NK-92 treated with Interleukin-12 subunit alpha and Interleukin-12 subunit beta, amount 100 ng/mL, for 24 hours (cell line): ENCODE measurements around the gene UGT1A8.

Experiments
- DNase-seq: peaks from one replicate; lab custom pipeline; 2025; lab: John Stamatoyannopoulos, UW

The UGT1A8 gene

DNA sequence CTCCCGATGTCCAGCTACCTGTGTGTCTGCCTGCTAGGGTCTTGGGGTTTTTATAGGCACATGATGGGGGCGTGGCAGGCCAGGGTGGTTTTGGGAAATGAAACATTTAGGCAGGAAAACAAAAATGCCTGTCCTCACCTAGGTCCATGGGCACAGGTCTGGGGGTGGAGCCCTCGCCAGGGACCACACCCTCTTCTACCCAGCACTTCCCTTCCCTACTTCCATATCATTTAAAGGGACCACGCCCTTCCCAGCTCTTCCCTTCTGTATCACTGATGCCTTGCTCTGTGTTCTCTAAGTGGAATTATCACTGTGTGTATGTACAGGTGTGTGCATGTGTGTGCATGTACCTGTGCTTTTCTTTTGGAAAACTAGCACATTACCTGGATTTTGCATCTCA is 149.0 kb downstream of the UGT1A8 start:
- DNase-seq = no peak

DNA sequence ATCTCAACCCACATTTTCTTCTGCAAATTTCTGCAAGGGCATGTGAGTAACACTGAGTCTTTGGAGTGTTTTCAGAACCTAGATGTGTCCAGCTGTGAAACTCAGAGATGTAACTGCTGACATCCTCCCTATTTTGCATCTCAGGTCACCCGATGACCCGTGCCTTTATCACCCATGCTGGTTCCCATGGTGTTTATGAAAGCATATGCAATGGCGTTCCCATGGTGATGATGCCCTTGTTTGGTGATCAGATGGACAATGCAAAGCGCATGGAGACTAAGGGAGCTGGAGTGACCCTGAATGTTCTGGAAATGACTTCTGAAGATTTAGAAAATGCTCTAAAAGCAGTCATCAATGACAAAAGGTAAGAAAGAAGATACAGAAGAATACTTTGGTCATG is 150.6 kb downstream of the UGT1A8 start:
- DNase-seq = no peak

DNA sequence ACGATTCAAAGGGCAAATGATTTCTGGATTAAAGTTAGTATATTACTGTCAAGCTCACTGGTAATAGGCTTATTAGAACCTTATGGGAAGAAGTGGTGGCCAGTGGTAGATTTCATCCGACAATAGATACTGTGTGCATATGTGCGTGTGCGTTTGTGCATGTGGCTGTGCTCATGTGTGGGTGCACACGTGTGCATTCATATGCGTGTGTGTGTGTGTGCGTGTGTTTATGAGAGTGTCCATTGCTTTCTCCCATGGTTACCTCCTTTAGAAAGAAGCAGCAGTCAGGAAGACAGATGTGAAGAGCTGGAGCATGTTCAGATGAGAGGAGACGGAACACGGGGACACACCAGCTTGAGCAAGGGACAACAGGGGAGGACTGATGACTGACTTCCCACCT is 151.8 kb downstream of the UGT1A8 start:
- DNase-seq = no peak

DNA sequence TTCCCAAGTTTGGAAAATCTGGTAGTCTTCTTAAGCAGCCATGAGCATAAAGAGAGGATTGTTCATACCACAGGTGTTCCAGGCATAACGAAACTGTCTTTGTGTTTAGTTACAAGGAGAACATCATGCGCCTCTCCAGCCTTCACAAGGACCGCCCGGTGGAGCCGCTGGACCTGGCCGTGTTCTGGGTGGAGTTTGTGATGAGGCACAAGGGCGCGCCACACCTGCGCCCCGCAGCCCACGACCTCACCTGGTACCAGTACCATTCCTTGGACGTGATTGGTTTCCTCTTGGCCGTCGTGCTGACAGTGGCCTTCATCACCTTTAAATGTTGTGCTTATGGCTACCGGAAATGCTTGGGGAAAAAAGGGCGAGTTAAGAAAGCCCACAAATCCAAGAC is 154.7 kb downstream of the UGT1A8 start:
- DNase-seq = no peak

GRCh38 chr2:233772583-233772982 is 155.2 kb downstream of the UGT1A8 start:
- DNase-seq = no peak

DNA sequence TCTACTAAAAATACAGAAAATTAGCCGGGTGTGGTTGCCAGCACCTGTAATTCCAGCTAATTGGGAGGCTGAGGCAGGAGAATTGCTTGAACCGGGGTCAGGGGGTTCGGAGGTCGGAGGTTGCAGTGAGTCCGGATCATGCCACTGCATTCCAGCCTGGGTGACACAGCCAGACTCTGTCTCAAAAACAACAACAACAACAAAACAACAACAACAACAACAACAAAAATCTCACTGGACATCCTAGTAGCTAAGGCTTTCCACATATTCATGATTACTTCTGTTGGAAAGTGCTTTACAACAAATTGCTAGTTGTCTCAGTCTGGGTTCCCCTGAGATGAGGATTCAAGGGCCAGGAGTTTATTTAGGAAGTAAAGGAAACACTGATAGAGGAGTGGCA is 156.4 kb downstream of the UGT1A8 start:
- no peak for DNase-seq

DNA sequence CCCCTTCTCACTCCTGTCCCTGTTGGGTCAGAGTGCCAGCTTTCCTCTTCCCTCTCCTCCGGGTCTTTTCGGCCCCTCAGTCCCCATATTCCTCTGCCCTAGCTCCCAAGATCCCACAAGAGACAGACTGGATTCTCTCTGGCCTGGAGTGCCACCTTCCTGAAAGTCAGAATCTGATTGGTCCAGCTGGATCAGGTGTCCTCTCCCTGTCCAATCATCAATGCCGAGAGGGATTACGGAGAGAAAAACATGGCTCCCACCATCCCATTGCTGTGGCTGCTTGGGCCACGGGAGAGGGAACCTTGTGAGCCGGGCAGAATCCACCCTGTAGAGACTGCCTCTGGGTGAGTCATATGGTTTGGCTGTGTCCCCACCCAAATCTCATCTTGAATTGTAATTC is 158.0 kb downstream of the UGT1A8 start:
- DNase-seq = no peak

- DNase-seq = no peak
These were observed 160.6 kb downstream of the UGT1A8 start, which contains the start of gene MROH2A for GRCh38 chr2:233778030-233778429. Gene MROH2A, plus strand, starts transcription at chr2:233778330. Its CDS starts 1,029 bp downstream, at chr2:233779359.

- no peak for DNase-seq
These were observed 162.3 kb downstream of the UGT1A8 start for GRCh38 chr2:233779722-233780121.

- no peak for DNase-seq
These were observed 163.3 kb downstream of the UGT1A8 start for GRCh38 chr2:233780771-233781170.

GRCh38 chr2:233789554-233789953 is 172.1 kb downstream of the UGT1A8 start:
- no peak for DNase-seq

DNA sequence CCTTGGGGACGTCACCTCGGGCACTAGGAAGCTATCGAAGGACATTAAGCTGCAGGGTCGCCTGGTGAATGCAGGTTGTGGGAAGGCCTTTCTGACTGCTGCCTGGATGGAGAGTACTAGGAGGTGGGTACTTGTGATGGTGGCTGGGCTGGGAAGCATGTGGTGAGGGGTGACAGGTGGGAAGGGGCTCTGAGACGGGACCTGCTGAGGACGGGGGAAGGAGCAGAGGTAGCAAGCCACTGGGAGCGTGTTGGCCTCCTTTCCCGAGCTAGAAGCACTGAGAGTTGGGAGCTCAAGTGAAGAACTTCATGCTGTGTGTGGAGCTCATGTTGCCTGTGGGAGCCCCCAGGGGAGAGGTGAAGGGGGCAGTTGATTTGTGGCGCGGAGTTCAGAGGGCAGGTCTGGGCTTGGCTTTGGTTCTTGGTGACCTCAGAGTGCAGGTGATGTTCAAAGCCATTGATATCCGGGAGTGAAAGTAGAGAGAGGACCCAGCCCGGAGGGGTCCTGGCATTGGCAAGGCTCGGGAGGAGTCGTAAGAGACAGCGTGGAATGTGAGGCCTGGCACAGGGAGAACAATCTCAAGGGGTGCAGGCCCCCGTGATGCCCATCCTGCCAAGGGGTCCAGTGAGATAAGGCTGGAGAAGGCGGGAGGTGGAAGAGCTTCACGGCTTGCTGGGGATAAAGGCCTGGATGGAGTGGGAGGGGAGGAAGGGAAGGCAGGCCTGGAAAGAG is 173.9 kb downstream of the UGT1A8 start:
- no peak for DNase-seq

DNA sequence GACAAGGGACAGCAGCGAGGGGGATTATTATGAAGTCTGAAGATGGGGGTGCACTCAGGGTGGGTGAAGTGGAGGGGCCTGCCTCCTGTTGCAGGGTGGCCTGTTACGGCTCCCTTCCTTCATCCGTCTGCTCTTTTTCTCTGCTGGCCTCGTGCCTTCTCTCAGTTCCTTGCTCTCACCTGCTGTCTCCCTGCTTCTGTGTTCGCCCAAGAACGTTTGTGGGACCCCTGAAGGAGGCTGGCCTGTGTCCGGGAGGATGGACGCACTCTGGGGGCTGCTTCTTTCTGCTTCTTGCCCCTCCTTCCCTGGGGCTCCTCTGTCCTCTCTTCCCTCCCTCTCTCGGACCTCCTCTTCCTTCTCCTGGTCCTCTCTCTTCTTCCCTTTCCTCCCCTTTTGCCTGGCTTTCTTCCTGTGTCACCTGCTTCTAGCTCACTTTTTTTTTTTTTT is 174.5 kb downstream of the UGT1A8 start:
- DNase-seq = no peak

DNA sequence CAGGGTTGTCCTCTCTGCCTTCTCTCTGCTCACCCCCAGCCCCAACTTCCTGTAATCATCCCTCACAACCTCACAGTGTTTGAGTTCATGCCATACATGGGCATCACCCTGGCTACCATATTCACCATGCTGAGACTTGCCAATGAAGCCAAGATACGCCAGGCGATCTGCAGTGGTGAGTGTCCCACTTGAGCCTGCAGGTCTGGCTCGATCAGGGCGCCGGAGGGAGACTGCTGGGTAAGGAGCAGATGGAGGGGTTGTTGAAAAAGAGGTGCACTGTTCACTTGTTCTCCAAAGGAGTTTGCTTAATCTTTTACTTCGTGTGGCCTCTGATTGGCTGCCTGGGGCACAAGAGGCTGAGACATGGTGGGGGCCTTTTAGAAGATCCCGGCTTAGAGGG is 175.3 kb downstream of the UGT1A8 start:
- DNase-seq = no peak

GRCh38 chr2:233793465-233794127 is 176.2 kb downstream of the UGT1A8 start:
- DNase-seq = no peak

GRCh38 chr2:233794128-233794658 is 176.8 kb downstream of the UGT1A8 start:
- no peak for DNase-seq

GRCh38 chr2:233795735-233796171 is 178.3 kb downstream of the UGT1A8 start:
- no peak for DNase-seq

DNA sequence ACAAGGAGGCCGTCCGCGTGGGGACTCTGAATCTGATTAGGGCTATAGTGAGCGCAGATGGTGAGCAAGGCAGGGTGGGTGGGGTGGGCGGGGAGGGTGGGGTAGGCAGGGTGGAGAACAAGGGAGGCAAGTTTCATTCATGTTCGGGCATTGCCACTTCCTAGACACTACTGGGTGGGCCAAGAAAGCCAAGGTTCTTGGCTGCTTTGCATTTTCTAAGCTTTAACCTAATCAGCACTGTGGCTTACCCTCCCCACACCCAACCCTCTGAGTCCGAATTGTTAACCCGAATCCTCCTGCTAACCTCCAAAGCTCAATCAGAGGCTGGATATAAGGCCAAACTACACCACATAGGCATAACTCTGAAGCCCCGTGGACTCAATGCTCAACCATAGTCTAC is 178.8 kb downstream of the UGT1A8 start:
- DNase-seq = no peak

DNA sequence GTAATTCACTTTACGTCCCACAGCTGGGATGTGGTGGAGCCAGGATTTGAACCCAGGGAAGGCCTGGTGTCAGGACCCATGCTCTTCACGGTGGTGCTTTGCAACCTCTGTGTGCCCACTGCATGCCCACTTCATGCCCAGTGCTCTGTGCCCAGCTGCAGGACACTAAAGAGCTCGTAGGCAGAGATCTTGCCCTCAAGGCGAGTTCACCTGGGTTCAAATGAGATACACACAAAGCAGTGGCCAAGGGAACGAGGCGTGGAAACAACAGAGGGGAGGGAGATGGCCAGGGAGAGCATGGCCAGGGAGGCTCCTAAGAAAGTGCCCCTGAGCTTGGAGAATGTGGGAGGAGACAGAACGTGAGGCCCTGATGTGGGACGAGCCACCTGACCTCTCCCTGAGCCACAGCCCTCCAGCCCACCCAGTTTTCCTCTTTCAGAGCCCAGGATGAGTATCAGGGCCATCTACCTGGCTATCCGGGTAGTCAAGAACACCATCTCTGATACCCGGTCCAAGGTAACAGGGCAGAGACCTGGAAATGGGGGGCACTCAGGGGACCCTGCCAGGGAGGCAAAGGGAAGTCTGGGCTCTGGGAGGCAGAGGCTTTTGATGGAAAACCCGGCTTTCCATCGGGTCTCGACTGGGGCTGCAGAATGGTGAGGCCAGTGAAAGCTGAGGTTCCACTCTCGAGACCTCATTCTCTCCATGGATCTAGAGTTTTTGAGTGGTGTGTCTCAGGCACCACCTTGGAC is 181.1 kb downstream of the UGT1A8 start:
- DNase-seq = no peak

DNA sequence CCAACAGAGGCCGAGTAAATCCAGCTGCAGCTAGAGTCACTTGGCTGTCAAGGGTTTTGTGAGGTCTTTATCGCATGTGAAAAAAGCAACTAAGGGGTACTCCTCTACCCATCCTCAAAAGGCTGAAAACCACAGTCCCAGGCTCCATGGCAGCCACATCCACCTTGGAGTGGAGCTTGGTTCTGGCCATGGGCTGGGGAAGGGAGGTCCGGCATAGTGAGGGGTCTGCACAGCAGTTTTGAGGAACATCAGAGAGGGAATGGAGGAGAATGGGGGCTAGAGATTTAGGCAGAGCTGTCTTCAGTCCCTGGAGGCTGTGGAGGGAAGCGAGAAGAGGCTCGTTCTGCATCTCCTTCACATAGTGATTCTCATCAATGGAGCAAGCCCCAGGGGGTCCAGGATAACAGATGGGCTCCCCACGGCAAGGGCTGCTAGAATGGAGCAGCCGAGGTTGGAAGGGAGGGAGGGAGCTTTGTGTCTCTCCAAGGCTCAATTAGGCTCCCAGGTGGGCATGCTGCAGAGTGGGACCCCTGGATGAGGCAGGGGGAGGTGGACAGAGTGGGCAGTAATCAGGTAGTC is 181.7 kb downstream of the UGT1A8 start:
- DNase-seq = no peak

DNA sequence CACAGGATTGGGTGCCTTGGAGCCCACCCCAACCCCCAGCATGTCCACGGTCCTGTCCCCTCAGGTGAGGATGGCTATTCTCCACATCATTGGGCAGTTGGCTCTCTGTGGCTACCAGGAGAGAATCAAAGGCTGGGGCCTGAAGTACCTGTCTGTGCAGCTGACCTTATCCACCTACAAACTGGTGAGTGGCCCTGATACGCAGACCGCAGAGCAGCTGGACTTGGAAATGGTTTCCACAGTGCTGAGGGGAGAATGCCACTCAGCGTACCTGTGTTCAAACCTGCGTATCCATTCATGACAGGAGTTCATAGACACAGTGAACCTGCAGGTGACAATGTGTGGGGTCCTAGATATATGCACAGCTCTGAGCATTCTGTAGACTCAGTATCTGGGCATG is 182.3 kb downstream of the UGT1A8 start:
- DNase-seq = no peak

- no peak for DNase-seq
These were observed 182.8 kb downstream of the UGT1A8 start for GRCh38 chr2:233800208-233800607.
